ENCODE measurements around the gene APPBP2. TPM values are rescaled to one million over a fixed set of nuclear protein-coding genes. Genes with fewer than 3 reads are reported as not detected.

APPBP2 gene
- total RNA-seq, 4 donors from 2014 or later = 22.0 to 35.8 (median 30.9) TPM

DNA sequence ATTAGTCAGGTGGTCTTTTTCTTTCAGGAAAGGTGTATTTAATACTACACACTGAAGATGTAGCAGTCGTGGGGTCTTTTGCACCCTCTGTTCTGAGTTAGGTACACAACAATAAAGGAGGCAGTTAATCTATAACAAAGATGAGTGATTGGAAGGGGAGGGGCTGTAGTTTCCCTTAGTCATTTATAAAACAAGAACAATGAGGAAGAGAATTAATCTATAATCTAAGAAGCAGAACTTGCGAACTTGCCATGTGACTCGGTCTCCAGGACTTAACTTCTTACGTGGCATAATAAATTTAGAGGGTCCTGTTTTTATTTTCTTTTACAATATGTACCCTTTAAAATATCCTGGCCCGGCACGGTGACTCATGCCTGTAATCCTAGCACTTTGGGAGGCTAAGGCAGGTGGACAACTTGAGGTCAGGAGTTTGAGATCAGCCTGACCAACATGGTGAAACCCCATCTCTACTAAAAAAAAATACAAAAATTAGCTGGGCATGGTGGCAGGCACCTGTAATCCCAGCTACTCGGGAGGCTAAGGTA, 8.6 kb upstream of the APPBP2 start:
- TF ChIP-seq, protein P1, sequence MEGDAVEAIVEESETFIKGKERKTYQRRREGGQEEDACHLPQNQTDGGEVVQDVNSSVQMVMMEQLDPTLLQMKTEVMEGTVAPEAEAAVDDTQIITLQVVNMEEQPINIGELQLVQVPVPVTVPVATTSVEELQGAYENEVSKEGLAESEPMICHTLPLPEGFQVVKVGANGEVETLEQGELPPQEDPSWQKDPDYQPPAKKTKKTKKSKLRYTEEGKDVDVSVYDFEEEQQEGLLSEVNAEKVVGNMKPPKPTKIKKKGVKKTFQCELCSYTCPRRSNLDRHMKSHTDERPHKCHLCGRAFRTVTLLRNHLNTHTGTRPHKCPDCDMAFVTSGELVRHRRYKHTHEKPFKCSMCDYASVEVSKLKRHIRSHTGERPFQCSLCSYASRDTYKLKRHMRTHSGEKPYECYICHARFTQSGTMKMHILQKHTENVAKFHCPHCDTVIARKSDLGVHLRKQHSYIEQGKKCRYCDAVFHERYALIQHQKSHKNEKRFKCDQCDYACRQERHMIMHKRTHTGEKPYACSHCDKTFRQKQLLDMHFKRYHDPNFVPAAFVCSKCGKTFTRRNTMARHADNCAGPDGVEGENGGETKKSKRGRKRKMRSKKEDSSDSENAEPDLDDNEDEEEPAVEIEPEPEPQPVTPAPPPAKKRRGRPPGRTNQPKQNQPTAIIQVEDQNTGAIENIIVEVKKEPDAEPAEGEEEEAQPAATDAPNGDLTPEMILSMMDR (IDR thresholded peaks at IDR 0.05) = no peak
- DNase-seq (ENCODE audit: low spot score) = no peak
- ATAC-seq (ENCODE audit: low FRiP score) = no peak

DNA sequence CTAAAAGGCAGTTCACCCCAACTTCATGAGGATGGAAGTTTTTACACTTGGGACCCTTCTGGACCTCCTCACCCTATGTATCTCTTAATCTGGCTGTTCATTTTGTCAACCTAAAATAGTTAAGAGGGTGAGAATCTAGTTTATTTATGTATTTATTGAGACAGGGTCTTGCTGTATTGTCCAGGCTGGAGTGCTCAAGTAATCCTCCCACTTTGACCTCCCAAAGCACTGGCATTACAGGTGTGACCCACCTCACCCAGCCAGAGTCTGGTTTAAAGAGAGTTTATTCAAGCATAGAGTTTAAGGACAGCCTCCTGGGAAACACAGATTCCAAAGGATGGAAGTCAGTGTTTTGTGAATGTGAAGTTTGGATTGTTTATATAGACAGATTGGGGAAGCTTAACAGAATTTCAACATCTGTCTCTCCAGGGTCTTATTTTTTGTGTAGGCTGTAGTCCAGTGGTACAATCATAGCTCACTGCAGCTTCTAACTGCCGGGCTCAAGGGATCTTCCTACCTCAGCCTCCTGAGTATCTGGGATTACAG, 8.0 kb upstream of the APPBP2 start:
- ATAC-seq (ENCODE audit: low FRiP score) (no peak), DNase-seq (ENCODE audit: low spot score) (no peak)
- TF ChIP-seq, protein P1 (IDR thresholded peaks at IDR 0.05) = no peak

DNA sequence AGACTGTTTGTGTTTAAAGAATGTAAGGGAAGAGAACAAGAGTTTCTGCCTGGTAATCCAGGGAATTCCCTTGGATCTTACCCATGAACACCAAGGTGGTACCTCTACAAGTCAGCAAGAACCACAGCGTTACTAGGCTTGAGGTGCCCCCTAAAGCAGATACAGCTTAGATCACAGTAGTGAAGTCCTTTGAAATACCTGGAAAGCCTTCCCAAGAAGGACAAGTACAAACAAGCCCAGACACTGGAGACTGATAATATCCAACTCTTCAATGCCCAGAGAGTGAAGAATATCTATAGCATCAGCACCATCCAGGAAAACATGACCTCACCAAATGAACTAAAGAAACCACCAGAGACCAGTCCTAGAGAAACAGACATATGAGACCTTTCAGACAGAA, 3.8 kb upstream of the APPBP2 start:
- ATAC-seq (ENCODE audit: low FRiP score) (no peak), DNase-seq (ENCODE audit: low spot score) (no peak)
- TF ChIP-seq, protein P1 (IDR thresholded peaks at IDR 0.05) = no peak

DNA sequence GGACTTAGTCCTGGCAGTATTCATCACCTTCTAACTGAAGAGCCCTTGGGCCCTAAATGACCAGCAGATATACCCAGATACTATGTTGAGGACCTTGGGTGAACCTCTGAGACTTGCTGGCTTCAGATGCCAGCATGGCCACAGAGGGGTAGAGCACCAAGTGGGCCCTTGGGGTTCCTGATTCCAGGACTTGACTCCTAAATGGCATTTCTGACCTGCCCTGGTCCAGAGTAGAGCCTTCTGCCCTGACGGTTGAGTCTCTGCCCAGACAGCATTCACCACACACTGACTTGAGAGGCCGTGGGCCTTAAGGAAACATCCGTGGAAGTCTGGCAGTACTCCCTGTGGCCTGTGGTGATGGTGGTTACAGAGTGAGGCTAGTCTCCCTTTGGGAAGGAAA, 2.8 kb upstream of the APPBP2 start:
- DNase-seq (ENCODE audit: low spot score) = no peak
- ATAC-seq (ENCODE audit: low FRiP score) = no peak
- TF ChIP-seq, protein P1 (IDR thresholded peaks at IDR 0.05) = no peak

DNA sequence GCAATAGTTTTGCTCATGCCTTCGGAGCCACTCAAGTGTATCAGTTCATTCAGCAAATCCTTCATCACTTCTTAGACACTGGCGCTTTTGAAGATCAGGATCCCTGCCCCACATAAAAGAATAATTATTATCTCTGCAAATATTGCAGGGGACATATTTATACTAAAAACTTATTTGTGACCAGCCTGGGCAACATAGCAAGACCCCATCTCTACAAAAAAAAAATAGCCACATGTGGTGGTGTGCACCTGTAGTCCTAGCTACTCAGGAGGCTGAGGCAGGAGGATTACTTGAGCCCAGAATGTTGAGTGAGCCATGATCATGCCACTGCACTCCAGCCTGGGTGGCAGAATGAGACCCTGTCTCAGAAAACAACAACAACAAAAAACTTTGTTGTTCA, 1.7 kb upstream of the APPBP2 start:
- TF ChIP-seq, protein P1 (IDR thresholded peaks at IDR 0.05) = no peak
- no peak for DNase-seq (ENCODE audit: low spot score)
- ATAC-seq (ENCODE audit: low FRiP score) = no peak

DNA sequence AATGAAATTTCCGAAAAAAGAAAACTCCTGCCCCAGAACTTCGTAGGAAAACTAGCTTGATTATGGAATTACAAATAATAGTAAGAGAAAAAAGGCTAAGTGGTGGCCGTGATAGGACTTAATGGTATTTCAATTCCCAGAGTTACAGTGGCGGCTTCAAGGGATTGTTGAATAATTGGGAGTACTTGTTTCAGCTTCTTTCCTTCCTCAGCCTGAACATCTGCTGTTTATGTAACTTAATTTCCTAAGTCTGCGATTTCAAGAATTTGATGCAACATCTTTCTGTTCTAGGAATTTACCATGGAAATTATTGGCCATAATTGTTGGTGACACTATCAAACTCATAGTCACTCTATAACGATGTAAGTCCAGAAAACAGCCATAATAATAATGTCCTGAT, 684 bp upstream of the APPBP2 start:
- DNase-seq (ENCODE audit: low spot score) (no peak), ATAC-seq (ENCODE audit: low FRiP score) (no peak)
- TF ChIP-seq, protein P1 (IDR thresholded peaks at IDR 0.05) = no peak

DNA sequence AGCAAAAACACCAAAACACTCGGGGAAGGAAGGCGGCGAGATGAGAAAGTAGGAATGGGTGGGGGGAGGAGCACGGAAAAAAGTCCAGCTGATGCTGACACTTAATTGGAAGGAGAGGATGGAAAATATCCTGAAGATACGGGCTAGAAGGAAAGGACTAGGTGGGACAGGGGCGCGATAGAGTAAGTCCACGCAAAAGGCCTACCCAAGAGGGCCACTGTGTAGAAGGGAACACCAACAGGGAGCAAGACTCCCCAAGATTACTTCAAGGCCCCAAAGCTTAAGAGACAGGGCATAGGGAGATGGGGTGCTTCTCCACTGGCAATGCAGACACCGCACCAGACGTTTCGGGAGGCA, 736 bp downstream of the APPBP2 start:
- DNase-seq (ENCODE audit: low spot score) = no peak
- peak; percentile 12 for ATAC-seq (ENCODE audit: low FRiP score)
- TF ChIP-seq, protein P1 (IDR thresholded peaks at IDR 0.05) = no peak

Data from omental fat pad (tissue), 4 donors.